Measurements from ENCODE around the gene TBC1D16. TPM values are rescaled to one million over a fixed set of nuclear protein-coding genes. Genes with fewer than 3 reads are reported as not detected.

The TBC1D16 gene
- total and polyA plus RNA-seq, 8 donors: 17.3 to 49.1 (median 31.3) TPM

DNA sequence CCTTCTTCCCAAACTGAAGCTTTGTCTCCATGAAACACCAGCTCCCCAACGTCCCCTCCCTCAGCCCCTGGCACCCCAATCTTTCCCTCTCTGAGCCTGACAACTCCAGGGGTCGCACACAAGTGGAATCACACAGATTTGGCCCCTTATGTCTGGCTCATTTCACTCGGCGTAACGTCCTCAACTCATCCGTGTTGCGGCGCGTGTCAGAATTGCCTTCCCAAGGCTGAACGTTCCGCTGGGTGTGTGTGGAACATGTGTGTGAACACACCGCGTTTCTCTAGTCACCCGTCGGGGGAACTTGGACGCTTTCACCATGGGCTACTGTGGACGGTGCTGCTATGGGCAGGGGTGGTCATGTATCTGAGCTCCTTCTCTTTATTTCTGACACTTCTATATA, 45.0 kb downstream of the TBC1D16 start:
- TF ChIP-seq, protein P1, sequence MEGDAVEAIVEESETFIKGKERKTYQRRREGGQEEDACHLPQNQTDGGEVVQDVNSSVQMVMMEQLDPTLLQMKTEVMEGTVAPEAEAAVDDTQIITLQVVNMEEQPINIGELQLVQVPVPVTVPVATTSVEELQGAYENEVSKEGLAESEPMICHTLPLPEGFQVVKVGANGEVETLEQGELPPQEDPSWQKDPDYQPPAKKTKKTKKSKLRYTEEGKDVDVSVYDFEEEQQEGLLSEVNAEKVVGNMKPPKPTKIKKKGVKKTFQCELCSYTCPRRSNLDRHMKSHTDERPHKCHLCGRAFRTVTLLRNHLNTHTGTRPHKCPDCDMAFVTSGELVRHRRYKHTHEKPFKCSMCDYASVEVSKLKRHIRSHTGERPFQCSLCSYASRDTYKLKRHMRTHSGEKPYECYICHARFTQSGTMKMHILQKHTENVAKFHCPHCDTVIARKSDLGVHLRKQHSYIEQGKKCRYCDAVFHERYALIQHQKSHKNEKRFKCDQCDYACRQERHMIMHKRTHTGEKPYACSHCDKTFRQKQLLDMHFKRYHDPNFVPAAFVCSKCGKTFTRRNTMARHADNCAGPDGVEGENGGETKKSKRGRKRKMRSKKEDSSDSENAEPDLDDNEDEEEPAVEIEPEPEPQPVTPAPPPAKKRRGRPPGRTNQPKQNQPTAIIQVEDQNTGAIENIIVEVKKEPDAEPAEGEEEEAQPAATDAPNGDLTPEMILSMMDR (IDR thresholded peaks at IDR 0.05): no peak
- intact Hi-C loops (cut with DNase I): loop anchor here in 1 of 2 donors (5.0 kb wide), 1 partner anchor 203 kb away; no protein-coding TSS in a partner anchor
- Histone ChIP-seq H3K9me3 (no peaks in the 10 kb centered on the region), H3K27ac (no peak overlapping the region), H3K4me3 (no peak overlapping the region), H3K4me1 (peaks cover 27 to 33% of the 10 kb centered on the region in 2 donors), H3K36me3 (no peaks in the 10 kb centered on the region), H3K27me3 (peaks cover 0 to 9% of the 10 kb centered on the region in 2 donors)
- ATAC-seq: no peak
- DNase-seq: peak in 1 of 4 donors; percentile 33

DNA sequence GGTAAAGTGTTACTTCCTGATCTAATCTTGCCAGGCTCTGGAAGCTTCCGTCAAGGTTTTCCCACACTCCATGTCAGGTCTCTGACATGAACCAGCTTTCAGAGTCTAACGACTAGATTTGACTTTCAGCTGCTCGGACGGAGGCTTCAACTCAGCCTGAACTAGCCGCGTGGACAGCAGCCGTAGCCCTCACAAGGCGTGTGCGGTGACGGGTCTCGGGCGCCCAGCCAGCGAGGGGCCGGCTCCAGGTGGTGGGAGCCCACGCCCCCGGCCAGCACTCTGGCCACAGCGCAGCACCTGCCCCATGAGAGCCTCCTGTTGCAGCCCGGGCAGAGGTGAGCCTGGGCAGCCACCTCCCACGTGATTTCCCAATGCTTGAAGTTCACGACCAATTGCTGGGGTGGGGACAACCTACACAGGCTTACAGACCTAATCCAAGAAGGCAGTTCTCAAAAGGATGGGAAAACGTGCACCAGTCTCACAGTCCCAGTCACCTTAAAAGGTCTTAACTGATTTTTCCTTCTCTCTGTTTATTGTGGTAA, 45.5 kb downstream of the TBC1D16 start:
- no peak overlapping the region for H3K4me3 ChIP-seq
- no peaks in the 10 kb centered on the region for H3K9me3 ChIP-seq
- H3K27ac ChIP-seq: no peak overlapping the region
- no peaks in the 10 kb centered on the region for H3K36me3 ChIP-seq
- TF ChIP-seq, protein P1 (IDR thresholded peaks at IDR 0.05): no peak
- intact Hi-C loops (cut with DNase I): loop anchor here in 1 of 2 donors (5.0 kb wide), 1 partner anchor 203 kb away; no protein-coding TSS in a partner anchor
- ATAC-seq (no peak), DNase-seq (peak in 1 of 4 donors; percentile 76)
- H3K4me1 ChIP-seq: peaks cover 27 to 32% of the 10 kb centered on the region in 2 donors
- H3K27me3 ChIP-seq: peaks cover 0 to 9% of the 10 kb centered on the region in 2 donors

DNA sequence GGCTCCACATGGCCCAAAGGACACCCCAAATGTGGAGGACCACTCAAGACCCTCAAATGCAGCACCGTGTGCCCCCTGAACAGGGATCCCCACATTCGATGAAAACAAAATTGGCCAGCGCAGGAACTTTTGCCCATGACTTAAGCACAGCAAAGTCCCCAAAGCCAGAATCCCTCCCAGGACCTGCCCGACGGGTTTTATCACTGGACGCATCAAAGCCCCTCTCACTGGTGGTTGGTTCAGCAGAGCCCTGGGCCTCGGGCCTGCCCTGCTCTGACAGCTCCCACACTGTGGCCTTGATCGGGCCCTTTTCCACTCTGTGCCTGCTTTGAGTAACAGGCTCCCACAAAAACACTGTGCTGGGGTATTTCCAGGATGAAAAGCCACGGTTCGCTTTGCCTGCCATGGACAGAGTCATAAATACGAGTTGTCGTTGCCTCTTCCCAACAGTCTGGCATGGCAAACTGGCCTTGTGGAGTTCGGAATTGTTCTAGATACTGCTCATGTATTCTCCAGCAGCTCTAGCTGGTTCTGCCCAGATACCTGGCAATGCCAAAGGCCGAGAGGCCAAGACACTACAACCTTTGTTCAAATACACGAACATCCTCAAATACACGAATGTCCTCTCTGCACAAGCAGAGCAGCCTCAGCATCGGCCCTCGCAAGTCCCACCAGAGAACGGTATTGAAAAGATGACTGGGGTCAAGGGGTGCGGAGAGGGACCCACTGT, 46.4 kb downstream of the TBC1D16 start:
- Histone ChIP-seq H3K27me3 (peaks cover 0 to 9% of the 10 kb centered on the region in 2 donors), H3K4me1 (peaks cover 27% of the 10 kb centered on the region in 2 donors), H3K36me3 (no peaks in the 10 kb centered on the region), H3K4me3 (no peak overlapping the region), H3K27ac (no peak overlapping the region), H3K9me3 (no peaks in the 10 kb centered on the region)
- DNase-seq (peak in 1 of 4 donors; percentile 39), ATAC-seq (no peak)
- TF ChIP-seq, protein P1 (IDR thresholded peaks at IDR 0.05): no peak
- intact Hi-C loops (cut with DNase I): no loop called here

DNA sequence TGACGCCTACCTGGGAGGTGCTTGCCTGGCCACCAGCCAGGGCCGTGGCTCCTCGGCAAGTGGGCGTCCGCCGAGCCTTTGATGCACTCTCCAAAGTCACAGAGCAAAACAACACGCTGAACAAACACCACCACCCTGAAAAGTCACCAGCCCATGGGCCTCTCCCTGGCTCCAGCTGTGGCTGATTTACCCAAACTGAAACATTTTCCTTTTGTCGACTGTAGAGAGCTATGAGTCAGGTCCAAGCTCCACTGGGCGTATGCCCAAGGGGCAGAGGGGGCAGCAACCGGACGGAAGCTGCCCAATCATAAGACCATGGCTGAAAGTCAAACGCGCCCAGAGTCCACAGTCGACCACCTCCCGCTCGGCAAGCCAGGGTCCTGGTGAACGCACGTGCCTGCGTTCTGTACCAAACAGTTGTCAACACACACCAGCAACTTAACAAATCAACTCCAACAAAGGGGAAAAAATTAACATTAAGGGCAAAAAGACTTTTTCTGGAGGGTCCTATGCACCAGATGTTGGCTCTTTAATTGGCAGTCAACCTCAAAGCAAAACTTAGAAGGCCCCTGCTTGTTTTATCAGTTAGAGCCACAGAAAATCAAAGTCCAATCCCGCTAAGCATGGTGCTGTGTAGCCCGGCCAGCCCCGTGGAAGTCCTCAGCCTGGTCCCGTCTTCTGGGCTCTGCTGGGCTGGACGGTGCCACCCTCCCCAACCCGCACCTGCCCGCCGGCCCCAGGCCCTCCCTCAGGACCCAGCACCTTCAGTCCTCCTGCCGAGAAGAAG, 47.3 kb downstream of the TBC1D16 start:
- Histone ChIP-seq H3K4me1 (peaks cover 18 to 20% of the 10 kb centered on the region in 2 donors), H3K36me3 (no peaks in the 10 kb centered on the region), H3K27ac (peak overlapping the region; percentile 5 to 54), H3K27me3 (peaks cover 0 to 9% of the 10 kb centered on the region in 2 donors), H3K9me3 (no peaks in the 10 kb centered on the region), H3K4me3 (no peak overlapping the region)
- ATAC-seq (peak; percentile 3), DNase-seq (peak in 2 of 4 donors; percentile 52 to 67)
- TF ChIP-seq, protein P1 (IDR thresholded peaks at IDR 0.05): no peak
- intact Hi-C loops (cut with DNase I): no loop called here

DNA sequence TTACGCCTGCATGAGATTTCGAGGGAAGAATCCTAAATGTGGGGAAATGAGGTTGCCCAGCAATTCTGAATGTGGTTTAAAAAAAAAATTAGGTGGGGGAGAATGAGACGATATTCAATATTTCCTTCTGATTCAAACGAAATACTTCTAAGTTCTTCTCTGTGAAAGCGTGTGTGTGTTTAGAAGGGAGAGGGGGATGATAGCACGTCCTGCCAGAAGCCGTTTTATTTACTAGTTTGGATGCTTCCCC, 47.8 kb downstream of the TBC1D16 start:
- Histone ChIP-seq H3K27ac (peak overlapping the region in 1 of 2 donors; percentile 54), H3K4me1 (peaks cover 13 to 15% of the 10 kb centered on the region in 2 donors), H3K27me3 (peaks cover 0 to 9% of the 10 kb centered on the region in 2 donors), H3K36me3 (no peaks in the 10 kb centered on the region), H3K4me3 (no peak overlapping the region), H3K9me3 (no peaks in the 10 kb centered on the region)
- intact Hi-C loops (cut with DNase I): no loop called here
- no peak for ATAC-seq
- TF ChIP-seq, protein P1 (IDR thresholded peaks at IDR 0.05): no peak
- no peak for DNase-seq
